Activated CD8-positive, alpha-beta T cell treated with anti-CD3 and anti-CD28 coated beads for 36 hours (primary cell): ENCODE measurements around the gene LRFN4. TPM values are rescaled to one million over a fixed set of nuclear protein-coding genes. Genes with fewer than 3 reads are reported as not detected.
"Not testable (repeated sequence)": the region's sequence is repeated elsewhere in the genome, so short reads cannot be mapped to it uniquely, and the experiment has no call there.

Experiments
- ATAC-seq: fragments of 200-7000 bp; cut with Tn5 transposase; one replicate; pipeline ENCODE4 v1.10.0; 2021; ENCODE audit warnings: mild to moderate bottlenecking, moderate library complexity
- CTCF ChIA-PET: fragments of 350-600 bp; sonication (Branson Sonifier 250); formaldehyde crosslinking; loops from one replicate; lab custom pipeline; 2021; ENCODE audit warnings: antibody characterized with exemption; lab: Charles Lee
- POLR2A ChIA-PET: fragments of 350-600 bp; sonication (Branson Sonifier 250); formaldehyde crosslinking; loops from one replicate; lab custom pipeline; 2021; ENCODE audit warnings: antibody characterized with exemption; lab: Charles Lee
- DNase-seq: peaks from one replicate; pipeline ENCODE4 v3.0.0-alpha.2; 2020
- H3K27ac Mint-ChIP-seq: one replicate; pipeline ENCODE4 v1.8.0; 2021; ENCODE audit warnings: mild to moderate bottlenecking, mixed read lengths
- H3K27me3 Mint-ChIP-seq: one replicate; pipeline ENCODE4 v1.8.0; 2021; ENCODE audit warnings: mixed read lengths
- H3K36me3 Mint-ChIP-seq: one replicate; pipeline ENCODE4 v1.8.0; 2021; ENCODE audit warnings: low read depth, mixed read lengths
- H3K4me1 Mint-ChIP-seq: one replicate; pipeline ENCODE4 v1.8.0; 2021; ENCODE audit warnings: low read depth, mixed read lengths
- H3K4me3 Mint-ChIP-seq: one replicate; pipeline ENCODE4 v1.8.0; 2021; ENCODE audit warnings: mild to moderate bottlenecking, moderate library complexity, mixed read lengths
- H3K9me3 Mint-ChIP-seq: one replicate; pipeline ENCODE4 v1.8.0; 2021; ENCODE audit warnings: mixed read lengths
- CTCF ChIP-seq: fragments of 200-600 bp; IDR thresholded peaks from one replicate; pipeline ENCODE4 v1.8.0; 2022; ENCODE audit warnings: antibody characterized with exemption, mild to moderate bottlenecking
- intact Hi-C: fragments of 100-400 bp; cut with micrococcal nuclease; formaldehyde crosslinking; loops from one replicate; pipeline ENCODE4 v1.10.0; 2022
- total RNA-seq, 2 experiments: library from RNA; stranded (reverse); gene quantifications; one replicate each; pipeline ENCODE4 v1.2.3, GENCODE V29; 2021

The LRFN4 gene
- total RNA-seq, 2 experiments from 2014 or later: 36.0 to 39.2 TPM

DNA sequence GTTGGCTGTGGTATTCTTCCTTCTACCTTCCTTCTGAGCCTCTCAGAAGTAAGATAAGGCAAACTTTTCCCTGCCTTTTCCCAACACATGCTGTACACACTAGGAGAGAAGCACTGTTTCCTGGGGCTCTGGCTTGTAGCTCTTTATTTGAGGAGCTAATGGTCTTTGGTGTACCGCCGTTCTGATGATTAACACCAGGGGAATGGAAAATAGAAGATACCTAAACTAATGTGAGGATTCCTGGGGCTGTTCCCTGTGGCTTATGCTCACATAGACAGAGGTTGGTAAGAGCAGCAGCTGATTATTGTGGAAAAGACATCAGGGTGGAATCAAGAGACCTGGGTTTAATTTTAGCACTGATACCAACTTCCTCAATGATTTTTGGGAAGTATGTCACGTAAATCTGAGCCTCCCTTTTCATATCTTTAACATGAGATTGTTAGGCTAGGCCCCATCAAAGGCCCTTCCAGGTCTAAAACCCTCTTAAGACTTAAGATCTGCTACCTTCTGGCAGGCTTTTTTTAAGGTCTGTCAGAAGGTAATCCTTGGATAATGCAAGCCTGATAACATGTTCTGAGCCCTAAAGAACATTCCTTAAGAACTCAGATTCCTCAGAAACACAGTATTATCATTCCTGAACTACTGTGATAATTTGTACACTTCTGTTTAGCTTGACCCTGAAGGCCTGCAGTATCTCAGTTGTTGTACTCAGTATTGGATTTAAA, 38.5 kb upstream of the LRFN4 start:
- no peaks in the 10 kb centered on the region for H3K36me3 Mint-ChIP-seq
- ChIA-PET POLR2A (no interaction called here), CTCF (interaction anchor here (0.9 to 1.2 kb wide), 3 partner anchors 9 to 429 kb away, joined by 3 to 4 read pairs (median 3); no protein-coding TSS in a partner anchor)
- H3K4me1 Mint-ChIP-seq: no peaks in the 10 kb centered on the region
- intact Hi-C loops: no loop called here
- H3K4me3 Mint-ChIP-seq: no peak overlapping the region
- TF ChIP-seq CTCF: no peak
- no peak overlapping the region for H3K27ac Mint-ChIP-seq
- ATAC-seq: no peak
- H3K27me3 Mint-ChIP-seq: no peaks in the 10 kb centered on the region
- no peaks in the 10 kb centered on the region for H3K9me3 Mint-ChIP-seq
- DNase-seq: no peak

DNA sequence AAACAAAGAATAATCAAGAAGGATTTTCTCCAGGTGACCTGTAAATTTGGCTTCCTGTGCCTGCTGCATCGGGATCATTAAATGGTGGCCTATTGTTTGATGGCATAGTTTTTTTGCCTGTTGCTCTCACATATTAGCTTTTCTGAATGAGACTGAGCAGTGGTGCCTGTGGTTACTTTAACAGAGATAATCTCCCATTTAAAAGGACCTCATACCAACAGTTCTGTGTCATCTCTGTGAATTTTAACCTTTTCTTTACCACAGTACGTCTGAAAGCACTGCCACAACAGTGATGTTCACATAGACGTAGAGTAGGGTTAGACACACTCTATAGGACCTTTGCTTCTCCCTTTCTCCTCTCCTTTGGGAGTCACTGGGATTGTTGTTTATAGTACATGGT, 36.5 kb upstream of the LRFN4 start:
- DNase-seq (no peak), ATAC-seq (no peak)
- Mint-ChIP-seq H3K27me3 (no peaks in the 10 kb centered on the region), H3K27ac (no peak overlapping the region), H3K36me3 (no peaks in the 10 kb centered on the region), H3K4me3 (no peak overlapping the region), H3K9me3 (no peaks in the 10 kb centered on the region), H3K4me1 (no peaks in the 10 kb centered on the region)
- CTCF ChIA-PET: interaction anchor here (1.0 kb wide), 1 partner anchor 391 kb away, joined by 4 read pairs; no protein-coding TSS in a partner anchor
- intact Hi-C loops: no loop called here
- no peak for TF ChIP-seq CTCF
- POLR2A ChIA-PET: no interaction called here

GRCh38 chr11:66820901-66821300, 36.0 kb upstream of the LRFN4 start:
- no peaks in the 10 kb centered on the region for H3K36me3 Mint-ChIP-seq
- CTCF ChIA-PET: interaction anchor here (1.0 kb wide), 1 partner anchor 392 kb away, joined by 4 read pairs; no protein-coding TSS in a partner anchor
- TF ChIP-seq CTCF: no peak

DNA sequence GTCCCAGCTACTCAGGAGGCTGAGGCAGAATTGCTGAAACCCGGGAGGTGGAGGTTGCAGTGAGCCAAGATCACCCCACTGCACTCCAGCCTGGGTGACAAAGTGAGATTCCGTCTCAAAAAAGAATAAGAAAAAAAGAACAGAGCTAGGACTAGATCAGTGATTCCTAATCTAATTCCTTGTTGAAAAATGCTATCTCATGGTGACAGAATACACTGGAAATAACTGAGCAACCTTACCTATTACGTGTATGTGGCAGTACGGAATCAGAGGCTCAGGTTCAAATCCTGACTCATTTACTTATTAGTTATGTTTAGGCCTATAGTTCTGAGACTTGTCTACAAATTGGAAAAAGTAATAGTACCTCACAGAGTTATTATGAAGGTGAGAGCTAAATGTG, 33.2 kb upstream of the LRFN4 start:
- H3K4me1 Mint-ChIP-seq: no peaks in the 10 kb centered on the region
- no peaks in the 10 kb centered on the region for H3K36me3 Mint-ChIP-seq
- no peaks in the 10 kb centered on the region for H3K9me3 Mint-ChIP-seq
- CTCF ChIA-PET: no interaction called here
- POLR2A ChIA-PET: no interaction called here
- H3K27ac Mint-ChIP-seq: no peak overlapping the region
- H3K4me3 Mint-ChIP-seq: no peak overlapping the region
- H3K27me3 Mint-ChIP-seq: no peaks in the 10 kb centered on the region
- no peak for ATAC-seq
- TF ChIP-seq CTCF: no peak
- DNase-seq: no peak
- intact Hi-C loops: no loop called here

More at GRCh38 chr11:66820901-66821300, 36.0 kb upstream of the LRFN4 start:
- H3K4me1 Mint-ChIP-seq: no peaks in the 10 kb centered on the region
- H3K4me3 Mint-ChIP-seq: no peak overlapping the region
- DNase-seq (no peak), ATAC-seq (no peak)
- no peaks in the 10 kb centered on the region for H3K9me3 Mint-ChIP-seq
- POLR2A ChIA-PET: no interaction called here
- no peak overlapping the region for H3K27ac Mint-ChIP-seq
- H3K27me3 Mint-ChIP-seq: no peaks in the 10 kb centered on the region
- intact Hi-C loops: no loop called here

GRCh38 chr11:66824573-66824972, 32.3 kb upstream of the LRFN4 start:
- H3K27ac Mint-ChIP-seq, DNase-seq, POLR2A ChIA-PET, H3K4me3 Mint-ChIP-seq, H3K9me3 Mint-ChIP-seq, intact Hi-C loops, H3K36me3 Mint-ChIP-seq, H3K27me3 Mint-ChIP-seq, CTCF ChIA-PET, H3K4me1 Mint-ChIP-seq, ATAC-seq: not testable (repeated sequence)
